Measurements from ENCODE around the gene CPE. TPM values are rescaled to one million over a fixed set of nuclear protein-coding genes. Genes with fewer than 3 reads are reported as not detected.

Gene CPE
- polyA plus RNA-seq, 1 donor (not counting 4 experiments of a cell fraction or from before 2014, with no cell fraction given), result 1.9 TPM

DNA sequence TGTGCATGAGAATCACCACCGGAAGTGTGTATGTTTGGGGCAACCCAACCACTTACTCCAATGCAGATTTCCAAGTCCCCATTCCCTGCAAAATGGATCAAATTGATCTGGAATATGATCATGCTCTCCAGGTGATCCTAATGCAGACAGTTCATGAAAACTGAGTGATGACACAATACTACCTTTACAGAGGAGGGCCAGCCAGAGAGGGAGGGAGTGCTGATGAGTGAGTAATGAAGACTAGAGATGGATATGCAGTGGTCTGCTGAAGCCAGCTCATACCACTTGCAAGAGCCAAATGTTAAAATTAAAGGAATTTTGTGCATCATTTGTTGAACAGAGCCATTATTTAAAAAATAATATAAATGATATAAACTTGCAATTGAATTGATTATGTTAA lies 10.2 kb upstream of the CPE start:
- Histone ChIP-seq H3K9me3 (ENCODE audit: control insufficient read depth, low read depth, low read length) (no peaks in the 10 kb centered on the region), H4K20me1 (ENCODE audit: control insufficient read depth, extremely low read depth, insufficient read depth, low read length) (no peaks in the 10 kb centered on the region), H3K9me1 (ENCODE audit: control insufficient read depth, extremely low read depth, insufficient read depth, low read length) (no peaks in the 10 kb centered on the region), H3K27me3 (ENCODE audit: control insufficient read depth, extremely low read depth, insufficient read depth, low read length) (no peaks in the 10 kb centered on the region), H3K4me1 (ENCODE audit: control insufficient read depth, extremely low read depth, insufficient read depth, low read length) (no peaks in the 10 kb centered on the region), H3K4me2 (ENCODE audit: control insufficient read depth, extremely low read depth, insufficient read depth, low read depth, low read length) (no peak overlapping the region), H3K4me3 (ENCODE audit: control insufficient read depth in 2 of 3, extremely low read depth in 1 of 3, insufficient read depth in 2 of 3, low read depth in 1 of 3, low read length in 3 of 3) (no peak overlapping the region), H3K27ac (ENCODE audit: control insufficient read depth, insufficient read depth, low read length) (no peak overlapping the region), H3K9ac (ENCODE audit: control insufficient read depth, extremely low read depth, insufficient read depth, low read length) (no peak overlapping the region), H2AFZ (ENCODE audit: control insufficient read depth, low read length) (no peak overlapping the region), H3K36me3 (ENCODE audit: control insufficient read depth in 2 of 2, extremely low read depth in 1 of 2, insufficient read depth in 2 of 2, low read length in 2 of 2) (no peaks in the 10 kb centered on the region), H3K79me2 (ENCODE audit: control insufficient read depth, insufficient read depth, low read length) (no peaks in the 10 kb centered on the region)
- dilution Hi-C loops (cut with MboI; ENCODE audit: extremely low pct_ligation_motif_present, low sequenced_read_pairs), result no loop called here
- DNase-seq (ENCODE audit: low read depth, low spot score), result no peak
- FAIRE-seq, result no peak
- TF ChIP-seq, protein P1, sequence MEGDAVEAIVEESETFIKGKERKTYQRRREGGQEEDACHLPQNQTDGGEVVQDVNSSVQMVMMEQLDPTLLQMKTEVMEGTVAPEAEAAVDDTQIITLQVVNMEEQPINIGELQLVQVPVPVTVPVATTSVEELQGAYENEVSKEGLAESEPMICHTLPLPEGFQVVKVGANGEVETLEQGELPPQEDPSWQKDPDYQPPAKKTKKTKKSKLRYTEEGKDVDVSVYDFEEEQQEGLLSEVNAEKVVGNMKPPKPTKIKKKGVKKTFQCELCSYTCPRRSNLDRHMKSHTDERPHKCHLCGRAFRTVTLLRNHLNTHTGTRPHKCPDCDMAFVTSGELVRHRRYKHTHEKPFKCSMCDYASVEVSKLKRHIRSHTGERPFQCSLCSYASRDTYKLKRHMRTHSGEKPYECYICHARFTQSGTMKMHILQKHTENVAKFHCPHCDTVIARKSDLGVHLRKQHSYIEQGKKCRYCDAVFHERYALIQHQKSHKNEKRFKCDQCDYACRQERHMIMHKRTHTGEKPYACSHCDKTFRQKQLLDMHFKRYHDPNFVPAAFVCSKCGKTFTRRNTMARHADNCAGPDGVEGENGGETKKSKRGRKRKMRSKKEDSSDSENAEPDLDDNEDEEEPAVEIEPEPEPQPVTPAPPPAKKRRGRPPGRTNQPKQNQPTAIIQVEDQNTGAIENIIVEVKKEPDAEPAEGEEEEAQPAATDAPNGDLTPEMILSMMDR (optimal IDR thresholded peaks at IDR 0.05 in 1 of 3, IDR thresholded peaks at IDR 0.05 in 1 of 3, conservative IDR thresholded peaks at IDR 0.05 in 1 of 3; ENCODE audit: extremely low read depth in 1 of 3, insufficient read depth in 2 of 3, low read length in 3 of 3), result no peak
- TF ChIP-seq EZH2 (IDR thresholded peaks at IDR 0.05; ENCODE audit: low read length), result no peak

DNA sequence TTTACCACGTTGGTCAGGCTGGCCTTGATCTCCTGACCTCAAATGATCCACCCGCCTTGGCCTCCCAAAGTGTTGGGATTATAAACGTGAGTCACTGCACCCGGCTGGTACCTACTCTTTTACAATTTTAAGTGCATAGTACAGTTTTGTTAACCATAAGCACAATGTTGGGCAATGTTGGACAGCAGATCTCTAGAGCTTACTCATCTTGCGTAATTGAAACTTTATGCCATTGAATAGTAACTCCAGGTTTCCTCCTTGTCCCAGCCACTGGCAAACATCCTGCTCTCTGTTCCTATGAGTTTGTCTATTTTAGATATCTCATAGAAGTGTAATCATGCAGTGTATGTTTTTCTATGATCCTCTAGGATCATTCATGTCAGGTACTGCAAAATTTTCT lies 9.3 kb upstream of the CPE start:
- Histone ChIP-seq H3K4me2 (ENCODE audit: control insufficient read depth, extremely low read depth, insufficient read depth, low read depth, low read length) (no peak overlapping the region), H3K27me3 (ENCODE audit: control insufficient read depth, extremely low read depth, insufficient read depth, low read length) (no peaks in the 10 kb centered on the region), H3K9me1 (ENCODE audit: control insufficient read depth, extremely low read depth, insufficient read depth, low read length) (no peaks in the 10 kb centered on the region), H3K9me3 (ENCODE audit: control insufficient read depth, low read depth, low read length) (no peaks in the 10 kb centered on the region), H4K20me1 (ENCODE audit: control insufficient read depth, extremely low read depth, insufficient read depth, low read length) (no peaks in the 10 kb centered on the region), H3K4me3 (ENCODE audit: control insufficient read depth in 2 of 3, extremely low read depth in 1 of 3, insufficient read depth in 2 of 3, low read depth in 1 of 3, low read length in 3 of 3) (no peak overlapping the region), H3K79me2 (ENCODE audit: control insufficient read depth, insufficient read depth, low read length) (no peaks in the 10 kb centered on the region), H2AFZ (ENCODE audit: control insufficient read depth, low read length) (no peak overlapping the region), H3K36me3 (ENCODE audit: control insufficient read depth in 2 of 2, extremely low read depth in 1 of 2, insufficient read depth in 2 of 2, low read length in 2 of 2) (no peaks in the 10 kb centered on the region), H3K27ac (ENCODE audit: control insufficient read depth, insufficient read depth, low read length) (no peak overlapping the region), H3K9ac (ENCODE audit: control insufficient read depth, extremely low read depth, insufficient read depth, low read length) (no peak overlapping the region), H3K4me1 (ENCODE audit: control insufficient read depth, extremely low read depth, insufficient read depth, low read length) (no peaks in the 10 kb centered on the region)
- TF ChIP-seq, protein P1 (optimal IDR thresholded peaks at IDR 0.05 in 1 of 3, IDR thresholded peaks at IDR 0.05 in 1 of 3, conservative IDR thresholded peaks at IDR 0.05 in 1 of 3; ENCODE audit: extremely low read depth in 1 of 3, insufficient read depth in 2 of 3, low read length in 3 of 3), result no peak
- no peak for TF ChIP-seq EZH2 (IDR thresholded peaks at IDR 0.05; ENCODE audit: low read length)
- DNase-seq (ENCODE audit: low read depth, low spot score), result no peak
- dilution Hi-C loops (cut with MboI; ENCODE audit: extremely low pct_ligation_motif_present, low sequenced_read_pairs), result no loop called here
- no peak for FAIRE-seq

Data from keratinocyte (primary cell).